ENCODE results near the gene ACTRT3.

ACTRT3 gene

GRCh38 chr3:169790219-169790618 lies 20.9 kb upstream of the ACTRT3 start:
- no peaks in the 10 kb centered on the region for H3K9me3 ChIP-seq (ENCODE audit: low read length)
- peaks cover 38% of the 10 kb centered on the region for H3K36me3 ChIP-seq (ENCODE audit: insufficient read depth, low read length)
- H3K4me3 ChIP-seq (ENCODE audit: low read length) = no peak overlapping the region
- no peaks in the 10 kb centered on the region for H3K27me3 ChIP-seq (ENCODE audit: insufficient read depth, low read length)
- H3K4me1 ChIP-seq (ENCODE audit: insufficient read depth, low read length) = no peaks in the 10 kb centered on the region
- no peak overlapping the region for H2AFZ ChIP-seq (ENCODE audit: low read depth, low read length)

- H3K36me3 ChIP-seq (ENCODE audit: insufficient read depth, low read length) = peaks cover 58% of the 10 kb centered on the region
Observed at GRCh38 chr3:169787791-169788190, 18.4 kb upstream of the ACTRT3 start.

GRCh38 chr3:169787120-169787519 lies 17.8 kb upstream of the ACTRT3 start:
- no peaks in the 10 kb centered on the region for H3K4me1 ChIP-seq (ENCODE audit: insufficient read depth, low read length)
- peaks cover 65% of the 10 kb centered on the region for H3K36me3 ChIP-seq (ENCODE audit: insufficient read depth, low read length)
- H3K4me3 ChIP-seq (ENCODE audit: low read length) = no peak overlapping the region
- no peaks in the 10 kb centered on the region for H3K9me3 ChIP-seq (ENCODE audit: low read length)
- H3K27me3 ChIP-seq (ENCODE audit: insufficient read depth, low read length) = no peaks in the 10 kb centered on the region
- H2AFZ ChIP-seq (ENCODE audit: low read depth, low read length) = no peak overlapping the region

More at GRCh38 chr3:169787791-169788190, 18.4 kb upstream of the ACTRT3 start:
- no peaks in the 10 kb centered on the region for H3K4me1 ChIP-seq (ENCODE audit: insufficient read depth, low read length)
- H3K27me3 ChIP-seq (ENCODE audit: insufficient read depth, low read length) = no peaks in the 10 kb centered on the region
- H3K4me3 ChIP-seq (ENCODE audit: low read length) = no peak overlapping the region
- H3K9me3 ChIP-seq (ENCODE audit: low read length) = no peaks in the 10 kb centered on the region
- no peak overlapping the region for H2AFZ ChIP-seq (ENCODE audit: low read depth, low read length)

GRCh38 chr3:169781209-169781855 lies 12.0 kb upstream of the ACTRT3 start:
- H2AFZ ChIP-seq (ENCODE audit: low read depth, low read length) = no peak overlapping the region
- peaks cover 82% of the 10 kb centered on the region for H3K36me3 ChIP-seq (ENCODE audit: insufficient read depth, low read length)
- H3K27me3 ChIP-seq (ENCODE audit: insufficient read depth, low read length) = no peaks in the 10 kb centered on the region
- H3K4me1 ChIP-seq (ENCODE audit: insufficient read depth, low read length) = no peaks in the 10 kb centered on the region
- no peaks in the 10 kb centered on the region for H3K9me3 ChIP-seq (ENCODE audit: low read length)
- H3K4me3 ChIP-seq (ENCODE audit: low read length) = no peak overlapping the region

- Histone ChIP-seq H3K4me1 (ENCODE audit: insufficient read depth, low read length) (no peaks in the 10 kb centered on the region), H2AFZ (ENCODE audit: low read depth, low read length) (no peak overlapping the region), H3K27me3 (ENCODE audit: insufficient read depth, low read length) (no peaks in the 10 kb centered on the region), H3K9me3 (ENCODE audit: low read length) (no peaks in the 10 kb centered on the region), H3K36me3 (ENCODE audit: insufficient read depth, low read length) (peaks cover 77% of the 10 kb centered on the region), H3K4me3 (ENCODE audit: low read length) (no peak overlapping the region)
Observed at GRCh38 chr3:169780742-169781141, 11.4 kb upstream of the ACTRT3 start.

- H3K9me3 ChIP-seq (ENCODE audit: low read length) = no peaks in the 10 kb centered on the region
- peaks cover 14% of the 10 kb centered on the region for H3K4me1 ChIP-seq (ENCODE audit: insufficient read depth, low read length)
- H3K36me3 ChIP-seq (ENCODE audit: insufficient read depth, low read length) = peaks cover 62% of the 10 kb centered on the region
- H3K4me3 ChIP-seq (ENCODE audit: low read length) = no peak overlapping the region
- H3K27me3 ChIP-seq (ENCODE audit: insufficient read depth, low read length) = no peaks in the 10 kb centered on the region
- H2AFZ ChIP-seq (ENCODE audit: low read depth, low read length) = no peak overlapping the region
Observed at GRCh38 chr3:169777822-169778221, 8.5 kb upstream of the ACTRT3 start.

- H2AFZ ChIP-seq (ENCODE audit: low read depth, low read length) = no peak overlapping the region
Observed at GRCh38 chr3:169774186-169774585, 4.8 kb upstream of the ACTRT3 start.

GRCh38 chr3:169772897-169773816 lies 3.8 kb upstream of the ACTRT3 start, which contains the start of gene MYNN:
Gene MYNN, plus strand, starts transcription at chr3:169773396. Its CDS starts 900 bp downstream, at chr3:169774296.
- peak within 1 kb of the TSS; percentile 99 for H2AFZ ChIP-seq (ENCODE audit: low read depth, low read length)
- H3K9me3 ChIP-seq (ENCODE audit: low read length) = no peaks in the 10 kb centered on the region
- no peaks in the 10 kb centered on the region for H3K27me3 ChIP-seq (ENCODE audit: insufficient read depth, low read length)
- H3K4me3 ChIP-seq (ENCODE audit: low read length) = peak within 1 kb of the TSS; percentile 72
- peaks cover 16% of the 10 kb centered on the region for H3K4me1 ChIP-seq (ENCODE audit: insufficient read depth, low read length)
- peaks cover 20% of the 10 kb centered on the region for H3K36me3 ChIP-seq (ENCODE audit: insufficient read depth, low read length)

More at GRCh38 chr3:169774186-169774585, 4.8 kb upstream of the ACTRT3 start:
- peaks cover 16% of the 10 kb centered on the region for H3K4me1 ChIP-seq (ENCODE audit: insufficient read depth, low read length)
- peaks cover 31% of the 10 kb centered on the region for H3K36me3 ChIP-seq (ENCODE audit: insufficient read depth, low read length)
- no peaks in the 10 kb centered on the region for H3K27me3 ChIP-seq (ENCODE audit: insufficient read depth, low read length)
- H3K9me3 ChIP-seq (ENCODE audit: low read length) = no peaks in the 10 kb centered on the region
- peak overlapping the region; percentile 72 for H3K4me3 ChIP-seq (ENCODE audit: low read length)

GRCh38 chr3:169772305-169772896 lies 3.0 kb upstream of the ACTRT3 start:
- H3K4me3 ChIP-seq (ENCODE audit: low read length) = peak overlapping the region; percentile 72
- H2AFZ ChIP-seq (ENCODE audit: low read depth, low read length) = peak overlapping the region; percentile 99
- H3K36me3 ChIP-seq (ENCODE audit: insufficient read depth, low read length) = peaks cover 13% of the 10 kb centered on the region
- H3K9me3 ChIP-seq (ENCODE audit: low read length) = no peaks in the 10 kb centered on the region
- peaks cover 16% of the 10 kb centered on the region for H3K4me1 ChIP-seq (ENCODE audit: insufficient read depth, low read length)
- H3K27me3 ChIP-seq (ENCODE audit: insufficient read depth, low read length) = no peaks in the 10 kb centered on the region

GRCh38 chr3:169771497-169772304 lies 2.3 kb upstream of the ACTRT3 start:
- H3K36me3 ChIP-seq (ENCODE audit: insufficient read depth, low read length) = peaks cover 12% of the 10 kb centered on the region
- no peaks in the 10 kb centered on the region for H3K9me3 ChIP-seq (ENCODE audit: low read length)
- peak overlapping the region; percentile 99 for H2AFZ ChIP-seq (ENCODE audit: low read depth, low read length)
- no peaks in the 10 kb centered on the region for H3K27me3 ChIP-seq (ENCODE audit: insufficient read depth, low read length)
- H3K4me1 ChIP-seq (ENCODE audit: insufficient read depth, low read length) = peaks cover 16% of the 10 kb centered on the region
- H3K4me3 ChIP-seq (ENCODE audit: low read length) = peak overlapping the region; percentile 72

- H2AFZ ChIP-seq (ENCODE audit: low read depth, low read length) = no peak within 1 kb of the TSS
- H3K36me3 ChIP-seq (ENCODE audit: insufficient read depth, low read length) = no peaks in the 10 kb centered on the region
- H3K4me1 ChIP-seq (ENCODE audit: insufficient read depth, low read length) = no peaks in the 10 kb centered on the region
Observed at GRCh38 chr3:169764882-169765612, 4.3 kb downstream of the ACTRT3 start, which contains the start of gene TERC. Gene TERC, minus strand, starts transcription at chr3:169765060.

More at GRCh38 chr3:169764882-169765612, 4.3 kb downstream of the ACTRT3 start, which contains the start of gene TERC:
- H3K27me3 ChIP-seq (ENCODE audit: insufficient read depth, low read length) = no peaks in the 10 kb centered on the region
- H3K9me3 ChIP-seq (ENCODE audit: low read length) = peaks cover 6% of the 10 kb centered on the region
- peak within 1 kb of the TSS; percentile 41 for H3K4me3 ChIP-seq (ENCODE audit: low read length)
